ENCODE results near the gene SH3RF3. TPM values are rescaled to one million over a fixed set of nuclear protein-coding genes. Genes with fewer than 3 reads are reported as not detected.

Gene SH3RF3
- polyA plus RNA-seq, 1 of the 3 experiments (the other 2 are of a cell fraction): 1.9 TPM

DNA sequence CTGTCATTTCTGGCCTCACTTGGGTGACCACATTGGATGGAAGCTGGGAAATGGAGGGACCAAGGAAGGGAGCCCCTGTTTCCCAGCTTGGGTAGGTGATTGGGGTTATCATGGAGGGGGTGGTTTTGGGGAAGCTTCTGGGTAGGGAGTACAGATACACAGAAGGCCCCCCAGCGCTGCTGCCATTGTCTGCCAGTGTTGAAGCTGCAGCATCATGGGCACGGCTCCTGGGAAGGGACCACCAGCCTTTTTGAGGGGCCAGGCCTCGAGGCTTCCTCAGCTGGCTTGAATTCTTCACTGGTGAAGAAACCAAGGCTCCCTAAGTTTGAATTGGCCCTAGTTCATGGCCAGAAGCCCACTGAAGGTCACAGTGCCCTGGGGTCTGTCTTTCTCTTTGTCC, 25.2 kb downstream of the SH3RF3 start:
- 50% methylated on average over 1 of the region's 3 CpGs for WGBS (ENCODE audit: low lambda C conversion rate)
- peaks cover 4% of the 10 kb centered on the region for H3F3A ChIP-seq (replicated peaks; ENCODE audit: insufficient read depth)
- CTCF ChIA-PET: interaction anchor here (0.6 to 2.2 kb wide), 2 partner anchors 317 to 356 kb away, joined by 3 to 13 read pairs; no protein-coding TSS in a partner anchor
- no peak overlapping the region for H3K4me3 ChIP-seq (ENCODE audit: low read depth in 2 of 2, low read length in 1 of 2)
- H3K27me3 ChIP-seq (ENCODE audit: insufficient read depth): no peaks in the 10 kb centered on the region
- peaks cover 78% of the 10 kb centered on the region for H3K79me2 ChIP-seq (ENCODE audit: insufficient read depth)
- no peaks in the 10 kb centered on the region for H3K9me2 ChIP-seq
- DNase-seq: no peak
- H2AFZ ChIP-seq (ENCODE audit: low read depth): no peak overlapping the region
- H3K36me3 ChIP-seq (replicated peaks in 1 of 2; ENCODE audit: control insufficient read depth in 1 of 2, insufficient read depth in 2 of 2, low read length in 1 of 2): no peaks in the 10 kb centered on the region
- TF ChIP-seq MXI1 (IDR thresholded peaks at IDR 0.05; ENCODE audit: low read depth, low read length) (no peak), YY1 (IDR thresholded peaks at IDR 0.05; ENCODE audit: low read depth) (no peak), ELF1 (IDR thresholded peaks at IDR 0.05) (no peak), EP300 (IDR thresholded peaks at IDR 0.05; ENCODE audit: borderline replicate concordance in 1 of 2, low read depth in 1 of 2, low read length in 1 of 2) (no peak), GABPA (IDR thresholded peaks at IDR 0.05; ENCODE audit: low read depth) (no peak), SMC3 (IDR thresholded peaks at IDR 0.05; ENCODE audit: low read depth, low read length) (no peak), NFIC (IDR thresholded peaks at IDR 0.05; ENCODE audit: borderline replicate concordance) (no peak)
- TF ChIP-seq, protein P1, sequence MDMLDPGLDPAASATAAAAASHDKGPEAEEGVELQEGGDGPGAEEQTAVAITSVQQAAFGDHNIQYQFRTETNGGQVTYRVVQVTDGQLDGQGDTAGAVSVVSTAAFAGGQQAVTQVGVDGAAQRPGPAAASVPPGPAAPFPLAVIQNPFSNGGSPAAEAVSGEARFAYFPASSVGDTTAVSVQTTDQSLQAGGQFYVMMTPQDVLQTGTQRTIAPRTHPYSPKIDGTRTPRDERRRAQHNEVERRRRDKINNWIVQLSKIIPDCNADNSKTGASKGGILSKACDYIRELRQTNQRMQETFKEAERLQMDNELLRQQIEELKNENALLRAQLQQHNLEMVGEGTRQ (IDR thresholded peaks at IDR 0.05; ENCODE audit: borderline replicate concordance, low read depth, low read length): no peak
- TF ChIP-seq, protein P2, sequence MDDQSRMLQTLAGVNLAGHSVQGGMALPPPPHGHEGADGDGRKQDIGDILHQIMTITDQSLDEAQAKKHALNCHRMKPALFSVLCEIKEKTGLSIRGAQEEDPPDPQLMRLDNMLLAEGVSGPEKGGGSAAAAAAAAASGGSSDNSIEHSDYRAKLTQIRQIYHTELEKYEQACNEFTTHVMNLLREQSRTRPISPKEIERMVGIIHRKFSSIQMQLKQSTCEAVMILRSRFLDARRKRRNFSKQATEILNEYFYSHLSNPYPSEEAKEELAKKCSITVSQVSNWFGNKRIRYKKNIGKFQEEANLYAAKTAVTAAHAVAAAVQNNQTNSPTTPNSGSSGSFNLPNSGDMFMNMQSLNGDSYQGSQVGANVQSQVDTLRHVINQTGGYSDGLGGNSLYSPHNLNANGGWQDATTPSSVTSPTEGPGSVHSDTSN (IDR thresholded peaks at IDR 0.05): no peak
- peak overlapping the region in 1 of 2 experiments; percentile 76; a peak in 2 of 4 replicates for H3K27ac ChIP-seq (ENCODE audit: low read depth in 2 of 2, low read length in 1 of 2)
- H3K4me2 ChIP-seq: no peak overlapping the region
- peaks cover 32% of the 10 kb centered on the region for H4K20me1 ChIP-seq (ENCODE audit: insufficient read depth)
- POLR2A ChIA-PET: no interaction called here
- peaks cover 0 to 43% of the 10 kb centered on the region in 2 experiments; a peak in 1 of 4 replicates for H3K4me1 ChIP-seq (ENCODE audit: control insufficient read depth in 1 of 2, insufficient read depth in 2 of 2, low read depth in 1 of 2, low read length in 1 of 2)
- no peaks in the 10 kb centered on the region for H3K9me3 ChIP-seq
- H3K9ac ChIP-seq: no peak overlapping the region

GRCh38 chr2:109155553-109156451, 26.8 kb downstream of the SH3RF3 start:
- Histone ChIP-seq H3K9me3 (no peaks in the 10 kb centered on the region), H3K9me2 (no peaks in the 10 kb centered on the region), H3K4me2 (no peak overlapping the region), H3K36me3 (replicated peaks in 1 of 2; ENCODE audit: control insufficient read depth in 1 of 2, insufficient read depth in 2 of 2, low read length in 1 of 2) (no peaks in the 10 kb centered on the region), H3K4me3 (ENCODE audit: low read depth in 2 of 2, low read length in 1 of 2) (no peak overlapping the region), H3K79me2 (ENCODE audit: insufficient read depth) (peaks cover 67% of the 10 kb centered on the region), H2AFZ (ENCODE audit: low read depth) (no peak overlapping the region), H4K20me1 (ENCODE audit: insufficient read depth) (peaks cover 31% of the 10 kb centered on the region), H3K27ac (ENCODE audit: low read depth in 2 of 2, low read length in 1 of 2) (no peak overlapping the region; a peak in 1 of 4 replicates), H3F3A (replicated peaks; ENCODE audit: insufficient read depth) (peaks cover 4% of the 10 kb centered on the region), H3K27me3 (ENCODE audit: insufficient read depth) (no peaks in the 10 kb centered on the region), H3K9ac (no peak overlapping the region), H3K4me1 (ENCODE audit: control insufficient read depth in 1 of 2, insufficient read depth in 2 of 2, low read depth in 1 of 2, low read length in 1 of 2) (peaks cover 0 to 46% of the 10 kb centered on the region in 2 experiments; a peak in 1 of 4 replicates)
- no peak for TF ChIP-seq GATA2 (CRISPR knock-in tag; IDR thresholded peaks at IDR 0.05)
- no peak for TF ChIP-seq JUND (IDR thresholded peaks at IDR 0.05)
- TF ChIP-seq RFX5 (IDR thresholded peaks at IDR 0.05; ENCODE audit: low read length): no peak
- TF ChIP-seq EP300 (IDR thresholded peaks at IDR 0.05; ENCODE audit: borderline replicate concordance in 1 of 2, low read depth in 1 of 2, low read length in 1 of 2): no peak
- TF ChIP-seq SIN3A (IDR thresholded peaks at IDR 0.05; ENCODE audit: borderline replicate concordance, low read depth, low read length): no peak
- TF ChIP-seq CHD2 (IDR thresholded peaks at IDR 0.05; ENCODE audit: low read length, partially characterized antibody): no peak
- TF ChIP-seq FOXM1 (IDR thresholded peaks at IDR 0.05; ENCODE audit: low read depth): no peak
- no peak for TF ChIP-seq SMC3 (IDR thresholded peaks at IDR 0.05; ENCODE audit: low read depth, low read length)
- no peak for TF ChIP-seq FOXJ3 (CRISPR knock-in tag; IDR thresholded peaks at IDR 0.05)
- TF ChIP-seq NRF1 (IDR thresholded peaks at IDR 0.05; ENCODE audit: low read depth, low read length): no peak
- TF ChIP-seq FOSL2 (IDR thresholded peaks at IDR 0.05; ENCODE audit: borderline replicate concordance, low read depth): no peak
- TF ChIP-seq TCF12 (IDR thresholded peaks at IDR 0.05): no peak
- TF ChIP-seq YY1 (IDR thresholded peaks at IDR 0.05; ENCODE audit: low read depth): no peak
- TF ChIP-seq, protein P3, sequence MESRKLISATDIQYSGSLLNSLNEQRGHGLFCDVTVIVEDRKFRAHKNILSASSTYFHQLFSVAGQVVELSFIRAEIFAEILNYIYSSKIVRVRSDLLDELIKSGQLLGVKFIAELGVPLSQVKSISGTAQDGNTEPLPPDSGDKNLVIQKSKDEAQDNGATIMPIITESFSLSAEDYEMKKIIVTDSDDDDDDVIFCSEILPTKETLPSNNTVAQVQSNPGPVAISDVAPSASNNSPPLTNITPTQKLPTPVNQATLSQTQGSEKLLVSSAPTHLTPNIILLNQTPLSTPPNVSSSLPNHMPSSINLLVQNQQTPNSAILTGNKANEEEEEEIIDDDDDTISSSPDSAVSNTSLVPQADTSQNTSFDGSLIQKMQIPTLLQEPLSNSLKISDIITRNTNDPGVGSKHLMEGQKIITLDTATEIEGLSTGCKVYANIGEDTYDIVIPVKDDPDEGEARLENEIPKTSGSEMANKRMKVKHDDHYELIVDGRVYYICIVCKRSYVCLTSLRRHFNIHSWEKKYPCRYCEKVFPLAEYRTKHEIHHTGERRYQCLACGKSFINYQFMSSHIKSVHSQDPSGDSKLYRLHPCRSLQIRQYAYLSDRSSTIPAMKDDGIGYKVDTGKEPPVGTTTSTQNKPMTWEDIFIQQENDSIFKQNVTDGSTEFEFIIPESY (IDR thresholded peaks at IDR 0.05; ENCODE audit: borderline replicate concordance, low read depth): no peak
- TF ChIP-seq RCOR1 (IDR thresholded peaks at IDR 0.05; ENCODE audit: low read length): no peak
- TF ChIP-seq RAD21 (IDR thresholded peaks at IDR 0.05; ENCODE audit: low read length): no peak
- no peak for DNase-seq
- POLR2A ChIA-PET: no interaction called here
- CTCF ChIA-PET: interaction anchor here (0.7 to 1.3 kb wide), 3 partner anchors 25 to 390 kb away, joined by 3 read pairs; no protein-coding TSS in a partner anchor
- WGBS (ENCODE audit: low lambda C conversion rate): 76% methylated on average over 10 of the region's 11 CpGs

Data from SK-N-SH (cell line).